HepG2 (cell line): ENCODE data around the gene CEP55. TPM values are rescaled to one million over a fixed set of nuclear protein-coding genes. Genes with fewer than 3 reads are reported as not detected.

Source experiments
- CAMTA2 ChIP-seq: sonication (generic); formaldehyde crosslinking; IDR thresholded peaks from 2 replicates; pipeline ENCODE4 v1.4.0; 2020; ENCODE audit warnings: mild to moderate bottlenecking, missing genetic modification reagents, borderline replicate concordance
- CBX1 ChIP-seq: IDR thresholded peaks from one replicate; pipeline ENCODE4 v1.6.1; 2016; ENCODE audit warnings: antibody characterized with exemption, low read depth
- FLYWCH1 ChIP-seq: sonication (generic); formaldehyde crosslinking; IDR thresholded peaks from 2 replicates; pipeline ENCODE4 v1.8.1; 2023; ENCODE audit warnings: mild to moderate bottlenecking, missing genetic modification reagents
- FOXA3 ChIP-seq: IDR thresholded peaks from 2 replicates; pipeline ENCODE4 v1.6.1; 2016; ENCODE audit warnings: missing genetic modification reagents, missing compliant biosample characterization
- KLF15 ChIP-seq: sonication (generic); formaldehyde crosslinking; IDR thresholded peaks from 2 replicates; pipeline ENCODE4 v1.8.1; 2023; ENCODE audit warnings: borderline replicate concordance, mild to moderate bottlenecking, inconsistent platforms, missing genetic modification reagents, mixed read lengths
- NBN ChIP-seq: fragments of 450-650 bp; conservative IDR thresholded peaks from 2 replicates; pipeline ENCODE4 v1.6.1; 2017
- NPAS2 ChIP-seq: sonication (generic); formaldehyde crosslinking; IDR thresholded peaks from 2 replicates; pipeline ENCODE4 v1.8.0; 2022; ENCODE audit warnings: mild to moderate bottlenecking, missing genetic modification reagents, borderline replicate concordance
- RFX1 ChIP-seq: fragments of 450-650 bp; IDR thresholded peaks from 2 replicates; pipeline ENCODE4 v1.6.1; 2017
- TGIF2 ChIP-seq: IDR thresholded peaks from 2 replicates; pipeline ENCODE4 v1.6.1; 2016; ENCODE audit warnings: control low read depth, missing compliant biosample characterization
- ZFP1 ChIP-seq: IDR thresholded peaks from 2 replicates; pipeline ENCODE4 v1.6.1; 2016
- ZNF563 ChIP-seq: sonication (generic); formaldehyde crosslinking; IDR thresholded peaks from 2 replicates; pipeline ENCODE4 v1.8.0; 2022; ENCODE audit warnings: mild to moderate bottlenecking, moderate library complexity, missing genetic modification reagents
- ZNF564 ChIP-seq: sonication (generic); formaldehyde crosslinking; IDR thresholded peaks from 2 replicates; pipeline ENCODE4 v1.8.1; 2023; ENCODE audit warnings: mild to moderate bottlenecking, missing genetic modification reagents
- polyA plus RNA-seq, 8 experiments: library from polyadenylated mRNA; depleted of rRNA in 3 of 8; stranded (reverse) in 7 of 8; unstranded in 1 of 8; fragments of >200 nt; fragmentation: Illumina TruSeq in 4 of 8; extraction: Trizol in 4 of 8; gene quantifications; 2 replicates each; pipeline versions ENCODE4 v1.2.1 to v1.2.3, GENCODE V29; 2011 to 2016; ENCODE audit warnings: low read depth in 4 of 8, missing spikeins in 1 of 8, mixed read lengths in 1 of 8; ENCODE audit not compliant: insufficient read depth in 1 of 8
- total RNA-seq, 5 experiments: library from RNA; depleted of rRNA; stranded (reverse); fragments of >200 nt; fragmentation: Illumina TruSeq; extraction: Trizol; gene quantifications; 2 replicates each; pipeline ENCODE4 v1.2.3, GENCODE V29; 2016; ENCODE audit warnings: low read depth in 1 of 5
- TF ChIP-seq, protein P1 (sequence below): sonication (generic); formaldehyde crosslinking; IDR thresholded peaks from 2 replicates; pipeline ENCODE4 v1.4.0; 2020; ENCODE audit warnings: missing genetic modification reagents
- TF ChIP-seq, protein P2 (sequence below): sonication (generic); formaldehyde crosslinking; IDR thresholded peaks from 2 replicates; pipeline ENCODE4 v1.8.0; 2022; ENCODE audit warnings: mild to moderate bottlenecking, missing genetic modification reagents, borderline replicate concordance
- TF ChIP-seq, protein P3 (sequence below): IDR thresholded peaks from 2 replicates; pipeline ENCODE4 v1.6.1; 2016
- TF ChIP-seq, protein P4 (sequence below): conservative IDR thresholded peaks from 2 replicates; pipeline ENCODE4 v1.6.1; 2018; ENCODE audit warnings: missing genetic modification reagents
- TF ChIP-seq, protein P5 (sequence below): IDR thresholded peaks from 2 replicates; pipeline ENCODE4 v1.6.1; 2016; ENCODE audit warnings: mild to moderate bottlenecking, missing biosample characterization, missing genetic modification reagents

Gene CEP55
- total and polyA plus RNA-seq, 2 of the 13 experiments (the other 11 are each of a cell fraction or from before 2014, with no cell fraction given): 6.5 to 17.1 TPM

DNA sequence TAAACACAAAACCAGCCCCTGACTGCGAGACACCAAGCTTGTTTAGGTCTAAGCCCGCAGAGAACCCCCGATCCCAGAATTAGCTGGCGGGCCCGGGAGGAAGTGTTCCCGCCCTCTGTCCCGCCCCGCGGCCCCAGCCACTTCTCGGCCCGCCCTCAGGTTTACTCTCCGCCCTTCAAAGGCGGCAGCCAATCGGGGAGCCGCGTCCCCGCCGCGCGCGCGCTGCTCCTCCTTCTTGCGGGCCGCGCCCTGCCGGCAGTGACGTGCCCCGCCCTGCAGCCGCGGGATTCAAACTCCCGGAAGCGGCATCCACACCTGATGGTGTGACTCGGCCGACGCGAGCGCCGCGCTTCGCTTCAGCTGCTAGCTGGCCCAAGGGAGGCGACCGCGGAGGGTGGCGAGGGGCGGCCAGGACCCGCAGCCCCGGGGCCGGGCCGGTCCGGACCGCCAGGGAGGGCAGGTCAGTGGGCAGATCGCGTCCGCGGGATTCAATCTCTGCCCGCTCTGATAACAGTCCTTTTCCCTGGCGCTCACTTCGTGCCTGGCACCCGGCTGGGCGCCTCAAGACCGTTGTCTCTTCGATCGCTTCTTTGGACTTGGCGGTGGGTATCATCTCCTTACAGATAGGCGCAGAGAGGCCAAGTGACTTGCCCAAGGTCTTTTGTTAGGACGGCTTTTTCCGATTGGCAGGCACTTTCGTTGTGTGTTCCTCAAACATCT is at the start of gene CEP55 (continued):
- TF ChIP-seq, protein P1, sequence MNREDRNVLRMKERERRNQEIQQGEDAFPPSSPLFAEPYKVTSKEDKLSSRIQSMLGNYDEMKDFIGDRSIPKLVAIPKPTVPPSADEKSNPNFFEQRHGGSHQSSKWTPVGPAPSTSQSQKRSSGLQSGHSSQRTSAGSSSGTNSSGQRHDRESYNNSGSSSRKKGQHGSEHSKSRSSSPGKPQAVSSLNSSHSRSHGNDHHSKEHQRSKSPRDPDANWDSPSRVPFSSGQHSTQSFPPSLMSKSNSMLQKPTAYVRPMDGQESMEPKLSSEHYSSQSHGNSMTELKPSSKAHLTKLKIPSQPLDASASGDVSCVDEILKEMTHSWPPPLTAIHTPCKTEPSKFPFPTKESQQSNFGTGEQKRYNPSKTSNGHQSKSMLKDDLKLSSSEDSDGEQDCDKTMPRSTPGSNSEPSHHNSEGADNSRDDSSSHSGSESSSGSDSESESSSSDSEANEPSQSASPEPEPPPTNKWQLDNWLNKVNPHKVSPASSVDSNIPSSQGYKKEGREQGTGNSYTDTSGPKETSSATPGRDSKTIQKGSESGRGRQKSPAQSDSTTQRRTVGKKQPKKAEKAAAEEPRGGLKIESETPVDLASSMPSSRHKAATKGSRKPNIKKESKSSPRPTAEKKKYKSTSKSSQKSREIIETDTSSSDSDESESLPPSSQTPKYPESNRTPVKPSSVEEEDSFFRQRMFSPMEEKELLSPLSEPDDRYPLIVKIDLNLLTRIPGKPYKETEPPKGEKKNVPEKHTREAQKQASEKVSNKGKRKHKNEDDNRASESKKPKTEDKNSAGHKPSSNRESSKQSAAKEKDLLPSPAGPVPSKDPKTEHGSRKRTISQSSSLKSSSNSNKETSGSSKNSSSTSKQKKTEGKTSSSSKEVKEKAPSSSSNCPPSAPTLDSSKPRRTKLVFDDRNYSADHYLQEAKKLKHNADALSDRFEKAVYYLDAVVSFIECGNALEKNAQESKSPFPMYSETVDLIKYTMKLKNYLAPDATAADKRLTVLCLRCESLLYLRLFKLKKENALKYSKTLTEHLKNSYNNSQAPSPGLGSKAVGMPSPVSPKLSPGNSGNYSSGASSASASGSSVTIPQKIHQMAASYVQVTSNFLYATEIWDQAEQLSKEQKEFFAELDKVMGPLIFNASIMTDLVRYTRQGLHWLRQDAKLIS (CRISPR knock-in tag): no peak
- TF ChIP-seq ZNF564 (peak; percentile 88), FLYWCH1 (CRISPR knock-in tag) (no peak), KLF15 (CRISPR knock-in tag) (no peak), NBN (no peak), CAMTA2 (CRISPR knock-in tag) (peak; percentile 74; the same call in 1 of the 2 replicates), RFX1 (no peak), FOXA3 (CRISPR knock-in tag) (peak; percentile 26; the same call in 1 of the 2 replicates), CBX1 (peak; percentile 35), NPAS2 (CRISPR knock-in tag) (no peak), ZFP1 (CRISPR knock-in tag) (no peak), TGIF2 (CRISPR knock-in tag) (peak; percentile 97), ZNF563 (CRISPR knock-in tag) (no peak)
- TF ChIP-seq, protein P2, sequence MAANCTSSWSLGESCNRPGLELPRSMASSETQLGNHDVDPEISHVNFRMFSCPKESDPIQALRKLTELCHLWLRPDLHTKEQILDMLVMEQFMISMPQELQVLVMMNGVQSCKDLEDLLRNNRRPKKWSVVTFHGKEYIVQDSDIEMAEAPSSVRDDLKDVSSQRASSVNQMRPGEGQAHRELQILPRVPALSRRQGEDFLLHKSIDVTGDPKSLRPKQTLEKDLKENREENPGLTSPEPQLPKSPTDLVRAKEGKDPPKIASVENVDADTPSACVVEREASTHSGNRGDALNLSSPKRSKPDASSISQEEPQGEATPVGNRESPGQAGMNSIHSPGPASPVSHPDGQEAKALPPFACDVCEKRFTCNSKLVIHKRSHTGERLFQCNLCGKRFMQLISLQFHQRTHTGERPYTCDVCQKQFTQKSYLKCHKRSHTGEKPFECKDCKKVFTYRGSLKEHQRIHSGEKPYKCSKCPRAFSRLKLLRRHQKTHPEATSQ (CRISPR knock-in tag): peak; percentile 64; the same call in 1 of the 2 replicates
- TF ChIP-seq, protein P3, sequence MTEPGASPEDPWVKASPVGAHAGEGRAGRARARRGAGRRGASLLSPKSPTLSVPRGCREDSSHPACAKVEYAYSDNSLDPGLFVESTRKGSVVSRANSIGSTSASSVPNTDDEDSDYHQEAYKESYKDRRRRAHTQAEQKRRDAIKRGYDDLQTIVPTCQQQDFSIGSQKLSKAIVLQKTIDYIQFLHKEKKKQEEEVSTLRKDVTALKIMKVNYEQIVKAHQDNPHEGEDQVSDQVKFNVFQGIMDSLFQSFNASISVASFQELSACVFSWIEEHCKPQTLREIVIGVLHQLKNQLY (CRISPR knock-in tag): 0 out of 2 replicates have a peak, but pooled peaks have one; percentile 14
- TF ChIP-seq, protein P4, sequence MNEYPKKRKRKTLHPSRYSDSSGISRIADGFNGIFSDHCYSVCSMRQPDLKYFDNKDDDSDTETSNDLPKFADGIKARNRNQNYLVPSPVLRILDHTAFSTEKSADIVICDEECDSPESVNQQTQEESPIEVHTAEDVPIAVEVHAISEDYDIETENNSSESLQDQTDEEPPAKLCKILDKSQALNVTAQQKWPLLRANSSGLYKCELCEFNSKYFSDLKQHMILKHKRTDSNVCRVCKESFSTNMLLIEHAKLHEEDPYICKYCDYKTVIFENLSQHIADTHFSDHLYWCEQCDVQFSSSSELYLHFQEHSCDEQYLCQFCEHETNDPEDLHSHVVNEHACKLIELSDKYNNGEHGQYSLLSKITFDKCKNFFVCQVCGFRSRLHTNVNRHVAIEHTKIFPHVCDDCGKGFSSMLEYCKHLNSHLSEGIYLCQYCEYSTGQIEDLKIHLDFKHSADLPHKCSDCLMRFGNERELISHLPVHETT (CRISPR knock-in tag): 0 out of 2 replicates have a peak, but pooled peaks have one; percentile 36
- TF ChIP-seq, protein P5, sequence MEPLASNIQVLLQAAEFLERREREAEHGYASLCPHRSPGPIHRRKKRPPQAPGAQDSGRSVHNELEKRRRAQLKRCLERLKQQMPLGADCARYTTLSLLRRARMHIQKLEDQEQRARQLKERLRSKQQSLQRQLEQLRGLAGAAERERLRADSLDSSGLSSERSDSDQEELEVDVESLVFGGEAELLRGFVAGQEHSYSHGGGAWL (CRISPR knock-in tag): peak; percentile 75
